GM21723 (cell line): ENCODE data around the gene ADSS1.

Experiments
- ATAC-seq: cut with Tn5 transposase; IDR thresholded peaks from one replicate; pipeline ENCODE4 v1.9.1; 2021; ENCODE audit warnings: mild to moderate bottlenecking, moderate library complexity; ENCODE audit not compliant: unreplicated experiment

ADSS1 gene

GRCh38 chr14:104723651-104724406, at the start of gene ADSS1:
ADSS1 (plus strand) TSS chr14:104724229; CDS start chr14:104724271, 42 bp downstream.
- ATAC-seq: no peak

GRCh38 chr14:104675447-104675846, 48.6 kb upstream of the ADSS1 start:
- no peak for ATAC-seq

- ATAC-seq: no peak
Observed at GRCh38 chr14:104676130-104676693, 47.8 kb upstream of the ADSS1 start.

DNA sequence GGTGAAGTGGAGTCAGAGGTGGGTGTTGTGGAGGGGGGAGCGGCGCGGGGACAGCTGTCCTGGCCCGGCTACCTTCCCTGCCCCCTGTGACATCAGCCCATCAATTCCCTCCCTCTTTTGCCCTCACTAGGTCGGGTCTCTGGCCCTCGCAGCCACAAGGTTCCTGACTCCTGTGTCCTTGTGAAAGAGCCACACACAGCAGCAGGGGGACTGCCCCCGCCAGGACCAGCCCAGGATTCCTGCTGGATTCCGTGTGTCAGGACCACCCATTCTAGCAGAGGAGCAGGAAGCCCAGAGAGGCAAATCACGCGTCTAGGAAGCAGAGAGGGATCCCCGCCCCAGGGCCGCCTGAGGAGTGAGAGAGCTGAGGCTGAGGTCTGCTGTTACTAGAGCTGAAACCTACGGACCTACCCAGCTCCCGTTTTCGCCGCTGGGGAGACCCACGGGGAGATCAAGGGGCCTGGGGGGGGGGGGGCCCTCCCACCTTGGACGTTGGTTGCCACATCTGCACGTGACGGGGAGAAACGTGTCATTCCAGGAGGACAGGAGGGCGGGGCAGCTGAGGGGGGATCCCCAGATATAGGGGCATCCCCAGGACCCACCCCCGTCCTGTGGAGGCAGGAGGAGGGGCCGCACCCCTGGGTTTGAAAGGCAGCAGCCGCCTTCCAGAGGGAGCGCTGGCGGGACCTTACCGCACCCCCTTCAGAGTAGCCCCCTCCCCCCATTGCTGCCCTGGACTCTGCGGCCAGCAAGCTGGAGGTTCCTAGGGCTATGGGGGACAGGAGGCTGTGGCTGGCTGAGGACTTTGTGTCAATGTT, 47.1 kb upstream of the ADSS1 start:
- ATAC-seq: peak; percentile 37

DNA sequence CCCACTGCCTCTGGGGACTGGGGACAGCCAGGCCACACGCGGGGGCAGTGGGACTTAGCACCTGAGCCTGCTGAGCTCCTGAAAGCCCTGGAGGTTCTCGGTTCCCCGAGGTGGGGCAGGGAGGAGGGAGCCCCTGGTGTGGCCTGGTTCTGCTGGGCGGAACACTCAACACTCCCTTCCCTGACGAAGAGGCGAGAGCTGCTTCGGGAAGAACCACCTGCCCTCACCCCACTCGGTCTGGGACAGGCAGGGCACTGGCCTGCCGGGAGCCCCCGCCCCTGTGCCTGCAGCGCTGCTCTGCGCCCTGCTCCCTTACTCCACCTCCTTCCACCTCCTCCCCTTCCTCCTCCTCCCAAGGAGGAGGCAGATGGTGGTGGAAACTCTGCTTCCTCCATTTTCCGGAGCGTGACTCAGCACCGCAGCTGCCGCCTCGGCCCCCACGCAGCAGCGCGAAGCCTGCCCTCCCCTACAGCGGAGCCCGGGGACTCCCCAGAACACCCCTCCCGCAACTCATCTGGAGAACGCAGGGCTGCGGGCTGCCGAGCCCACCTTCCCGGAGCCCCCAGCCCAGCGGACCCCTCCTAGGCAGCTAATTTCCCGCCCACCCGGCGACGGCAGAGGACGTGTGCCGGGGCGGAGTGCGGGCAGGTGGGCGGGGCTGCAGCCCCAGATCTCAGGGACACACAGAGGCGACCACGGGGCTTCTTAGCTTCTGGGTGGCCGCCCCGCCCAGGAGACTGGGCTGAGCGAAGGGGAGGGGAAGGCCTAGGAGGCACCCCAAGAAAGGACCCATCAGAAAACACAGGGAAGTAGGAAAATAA, 46.3 kb upstream of the ADSS1 start:
- peak; percentile 48 for ATAC-seq

- ATAC-seq: peak; percentile 5
Observed at GRCh38 chr14:104678346-104678745, 45.7 kb upstream of the ADSS1 start.

DNA sequence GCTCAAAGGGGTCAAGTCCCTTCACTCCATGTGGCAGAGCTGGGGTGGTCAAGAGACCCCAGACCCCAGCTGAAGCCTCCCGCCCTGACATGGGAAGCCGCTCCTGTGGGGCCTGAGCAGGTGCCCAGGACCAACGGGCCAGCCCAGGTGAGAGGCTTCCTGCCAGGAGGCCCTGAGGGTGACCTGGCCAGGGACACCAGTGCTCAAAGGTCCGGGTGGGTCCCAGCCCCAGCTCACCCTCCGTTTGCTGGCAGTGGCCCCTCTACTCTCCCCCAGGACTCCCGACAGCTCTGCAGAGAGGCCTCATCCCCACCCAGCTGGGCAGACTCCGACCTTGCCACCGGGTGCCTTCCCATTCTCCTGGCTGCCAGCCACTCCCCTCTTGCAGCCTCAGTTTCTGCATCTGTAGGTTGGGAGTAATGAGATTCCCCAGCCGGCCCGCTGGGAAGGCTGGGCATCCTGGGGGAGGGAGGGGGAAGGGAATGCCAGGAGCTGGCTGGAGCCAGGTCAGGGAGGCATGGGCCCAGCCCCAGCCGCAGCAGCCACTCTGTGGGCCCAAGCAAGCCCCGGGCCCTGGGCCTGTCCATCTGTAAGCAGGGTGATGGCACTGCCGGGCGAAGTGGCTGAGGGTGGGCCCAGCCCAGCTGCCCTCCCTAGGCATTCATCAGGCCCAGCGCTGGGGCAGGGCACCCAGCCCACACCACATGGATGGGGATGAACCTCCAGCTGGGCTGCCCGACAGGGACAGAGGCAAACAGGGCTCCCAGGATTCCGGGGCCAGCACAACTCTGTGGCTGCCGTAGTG, 44.9 kb upstream of the ADSS1 start:
- no peak for ATAC-seq

DNA sequence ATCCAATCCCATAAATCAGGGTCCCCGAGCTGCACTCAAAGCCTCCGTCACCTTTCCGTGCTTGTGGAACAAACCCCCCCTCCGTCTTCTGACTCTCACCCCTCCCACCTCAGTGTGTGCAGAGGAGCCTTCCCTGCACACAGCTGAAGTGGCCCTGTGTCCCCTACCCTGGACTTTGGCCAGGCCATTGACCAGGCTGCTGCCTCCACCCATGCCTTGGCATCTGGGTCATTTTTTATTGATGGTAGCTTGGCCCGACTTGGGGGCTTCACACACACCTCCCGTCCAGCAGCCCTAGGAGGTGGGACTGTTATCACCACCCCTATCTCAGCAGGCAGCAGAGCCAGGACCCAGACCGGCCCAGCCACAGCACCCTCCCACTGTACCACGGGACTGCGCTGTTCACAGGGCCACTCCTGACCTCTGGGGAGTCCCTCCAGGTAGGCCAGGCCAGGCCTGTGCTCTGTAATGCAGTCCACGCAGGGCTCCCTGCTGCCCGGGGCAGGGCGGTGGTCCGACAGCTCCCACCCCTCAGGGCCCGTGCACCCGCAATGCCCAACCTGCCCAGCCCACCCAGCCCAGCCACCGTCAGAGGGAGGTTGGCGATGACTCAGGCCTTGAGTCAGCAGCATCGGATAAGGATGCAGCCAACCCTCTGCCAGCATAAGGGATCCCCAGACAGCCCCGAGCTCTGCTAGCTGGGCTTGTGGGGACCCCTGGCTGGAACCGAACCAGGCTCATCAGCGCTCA, 43.8 kb upstream of the ADSS1 start:
- ATAC-seq: no peak

GRCh38 chr14:104680806-104681688, 43.0 kb upstream of the ADSS1 start:
- ATAC-seq: peak; percentile 47

DNA sequence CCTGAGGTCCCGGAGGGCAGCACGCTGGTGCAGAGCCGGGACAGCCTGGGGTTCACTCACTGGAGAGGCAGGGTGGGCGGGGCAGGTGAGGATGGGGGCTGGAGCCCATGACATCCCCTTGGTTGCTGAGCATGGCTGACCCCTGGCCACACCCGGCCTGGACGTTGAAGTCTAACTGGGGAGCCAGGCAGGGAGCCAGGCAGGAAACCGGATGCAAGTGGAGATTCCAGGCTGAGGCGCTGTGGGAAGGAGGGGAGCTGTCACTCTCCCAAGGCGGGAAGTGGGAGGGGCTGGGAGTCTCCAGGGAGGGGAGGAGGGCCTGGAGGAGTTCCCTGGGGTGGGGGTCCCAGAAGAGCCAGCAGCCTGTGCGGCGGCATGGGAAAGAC, 42.3 kb upstream of the ADSS1 start:
- ATAC-seq: no peak

DNA sequence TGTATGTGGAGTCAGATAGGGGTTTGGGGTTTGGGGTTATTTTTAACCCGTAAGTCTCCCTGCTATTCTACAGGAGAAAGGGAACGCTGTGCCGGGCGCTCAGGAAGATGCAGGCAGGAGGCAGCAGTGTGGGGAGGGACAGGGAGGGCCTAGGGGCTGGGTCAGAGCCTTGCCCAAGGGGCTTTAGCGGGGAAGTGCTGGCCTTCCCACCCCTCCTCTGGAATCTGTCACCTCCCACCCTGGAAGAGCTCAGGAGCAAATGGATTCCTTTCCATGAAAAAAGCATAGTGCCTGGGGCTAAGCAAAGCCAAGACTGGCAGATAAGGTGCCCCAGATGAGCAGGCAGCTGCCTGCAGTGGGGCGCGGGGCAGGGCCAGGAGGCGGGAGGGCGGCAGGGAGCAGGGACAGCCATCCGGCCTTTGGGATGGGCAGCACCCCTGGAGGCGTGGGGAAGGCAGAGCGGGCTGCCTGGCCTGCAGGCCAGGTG, 41.9 kb upstream of the ADSS1 start:
- no peak for ATAC-seq

GRCh38 chr14:104683653-104684448, 40.2 kb upstream of the ADSS1 start:
- no peak for ATAC-seq

DNA sequence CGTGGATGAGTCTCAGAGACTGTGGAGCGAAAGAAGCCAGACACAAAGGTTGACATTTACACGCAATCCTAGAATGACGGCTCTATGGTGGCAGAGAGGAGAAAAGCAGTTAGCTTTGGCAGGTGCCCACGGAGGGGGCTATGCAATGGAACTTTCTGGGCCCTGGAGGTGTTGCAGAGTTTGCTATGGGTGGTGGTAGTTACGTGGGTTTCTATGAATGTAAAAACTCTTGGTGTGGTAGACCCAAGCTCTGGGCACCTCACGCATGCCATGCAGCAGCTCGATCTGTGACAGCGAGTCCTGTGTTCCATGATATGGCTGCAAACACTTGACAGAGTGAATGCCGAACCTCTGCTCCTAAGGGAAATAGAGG, 39.6 kb upstream of the ADSS1 start:
- no peak for ATAC-seq

GRCh38 chr14:104685216-104685997, 38.6 kb upstream of the ADSS1 start:
- ATAC-seq: no peak

DNA sequence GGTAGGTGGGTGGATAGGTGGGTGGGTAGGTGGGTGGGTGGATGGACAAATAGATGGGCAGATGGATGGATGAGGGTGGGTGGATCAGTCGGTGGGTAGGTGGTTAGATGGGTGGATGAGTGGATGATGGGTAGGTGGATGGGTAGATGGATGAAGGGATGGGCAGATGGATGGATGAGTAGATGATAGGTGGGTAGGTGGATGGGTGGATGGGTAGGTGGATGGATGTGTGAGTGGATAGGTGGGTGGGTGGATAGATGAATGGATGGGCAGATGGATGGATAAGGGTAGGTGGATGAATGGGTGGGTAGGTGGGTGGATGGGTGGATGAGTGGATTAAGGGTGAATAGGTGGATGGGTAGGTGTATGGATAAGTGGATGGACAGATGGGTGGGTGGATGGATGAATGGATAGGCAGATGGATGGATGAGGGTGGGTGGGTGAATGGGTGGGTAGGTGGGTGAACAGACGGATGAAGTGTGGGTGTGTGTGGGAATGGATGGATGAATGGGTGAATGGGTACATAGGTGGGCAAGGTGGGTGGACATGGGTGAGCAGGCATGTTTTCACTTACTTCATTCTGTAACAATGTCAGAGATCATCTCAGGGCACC, 37.9 kb upstream of the ADSS1 start:
- no peak for ATAC-seq
